Measurements from ENCODE around the gene CYTH2. TPM values are rescaled to one million over a fixed set of nuclear protein-coding genes. Genes with fewer than 3 reads are reported as not detected.

The CYTH2 gene
- total and polyA plus RNA-seq, 2 of the 8 experiments (the other 6 are each of a cell fraction or from before 2014, with no cell fraction given): 43.7 to 71.4 TPM

GRCh38 chr19:48492925-48493717 is 24.0 kb downstream of the CYTH2 start (continued):
- TF ChIP-seq ZNF274 (IDR thresholded peaks at IDR 0.05; ENCODE audit: borderline replicate concordance, extremely low read depth, low read length): no peak
- TF ChIP-seq POLR2AphosphoS5 (IDR thresholded peaks at IDR 0.05; ENCODE audit: low read depth, low read length): peak; percentile 64
- TF ChIP-seq, protein P1, sequence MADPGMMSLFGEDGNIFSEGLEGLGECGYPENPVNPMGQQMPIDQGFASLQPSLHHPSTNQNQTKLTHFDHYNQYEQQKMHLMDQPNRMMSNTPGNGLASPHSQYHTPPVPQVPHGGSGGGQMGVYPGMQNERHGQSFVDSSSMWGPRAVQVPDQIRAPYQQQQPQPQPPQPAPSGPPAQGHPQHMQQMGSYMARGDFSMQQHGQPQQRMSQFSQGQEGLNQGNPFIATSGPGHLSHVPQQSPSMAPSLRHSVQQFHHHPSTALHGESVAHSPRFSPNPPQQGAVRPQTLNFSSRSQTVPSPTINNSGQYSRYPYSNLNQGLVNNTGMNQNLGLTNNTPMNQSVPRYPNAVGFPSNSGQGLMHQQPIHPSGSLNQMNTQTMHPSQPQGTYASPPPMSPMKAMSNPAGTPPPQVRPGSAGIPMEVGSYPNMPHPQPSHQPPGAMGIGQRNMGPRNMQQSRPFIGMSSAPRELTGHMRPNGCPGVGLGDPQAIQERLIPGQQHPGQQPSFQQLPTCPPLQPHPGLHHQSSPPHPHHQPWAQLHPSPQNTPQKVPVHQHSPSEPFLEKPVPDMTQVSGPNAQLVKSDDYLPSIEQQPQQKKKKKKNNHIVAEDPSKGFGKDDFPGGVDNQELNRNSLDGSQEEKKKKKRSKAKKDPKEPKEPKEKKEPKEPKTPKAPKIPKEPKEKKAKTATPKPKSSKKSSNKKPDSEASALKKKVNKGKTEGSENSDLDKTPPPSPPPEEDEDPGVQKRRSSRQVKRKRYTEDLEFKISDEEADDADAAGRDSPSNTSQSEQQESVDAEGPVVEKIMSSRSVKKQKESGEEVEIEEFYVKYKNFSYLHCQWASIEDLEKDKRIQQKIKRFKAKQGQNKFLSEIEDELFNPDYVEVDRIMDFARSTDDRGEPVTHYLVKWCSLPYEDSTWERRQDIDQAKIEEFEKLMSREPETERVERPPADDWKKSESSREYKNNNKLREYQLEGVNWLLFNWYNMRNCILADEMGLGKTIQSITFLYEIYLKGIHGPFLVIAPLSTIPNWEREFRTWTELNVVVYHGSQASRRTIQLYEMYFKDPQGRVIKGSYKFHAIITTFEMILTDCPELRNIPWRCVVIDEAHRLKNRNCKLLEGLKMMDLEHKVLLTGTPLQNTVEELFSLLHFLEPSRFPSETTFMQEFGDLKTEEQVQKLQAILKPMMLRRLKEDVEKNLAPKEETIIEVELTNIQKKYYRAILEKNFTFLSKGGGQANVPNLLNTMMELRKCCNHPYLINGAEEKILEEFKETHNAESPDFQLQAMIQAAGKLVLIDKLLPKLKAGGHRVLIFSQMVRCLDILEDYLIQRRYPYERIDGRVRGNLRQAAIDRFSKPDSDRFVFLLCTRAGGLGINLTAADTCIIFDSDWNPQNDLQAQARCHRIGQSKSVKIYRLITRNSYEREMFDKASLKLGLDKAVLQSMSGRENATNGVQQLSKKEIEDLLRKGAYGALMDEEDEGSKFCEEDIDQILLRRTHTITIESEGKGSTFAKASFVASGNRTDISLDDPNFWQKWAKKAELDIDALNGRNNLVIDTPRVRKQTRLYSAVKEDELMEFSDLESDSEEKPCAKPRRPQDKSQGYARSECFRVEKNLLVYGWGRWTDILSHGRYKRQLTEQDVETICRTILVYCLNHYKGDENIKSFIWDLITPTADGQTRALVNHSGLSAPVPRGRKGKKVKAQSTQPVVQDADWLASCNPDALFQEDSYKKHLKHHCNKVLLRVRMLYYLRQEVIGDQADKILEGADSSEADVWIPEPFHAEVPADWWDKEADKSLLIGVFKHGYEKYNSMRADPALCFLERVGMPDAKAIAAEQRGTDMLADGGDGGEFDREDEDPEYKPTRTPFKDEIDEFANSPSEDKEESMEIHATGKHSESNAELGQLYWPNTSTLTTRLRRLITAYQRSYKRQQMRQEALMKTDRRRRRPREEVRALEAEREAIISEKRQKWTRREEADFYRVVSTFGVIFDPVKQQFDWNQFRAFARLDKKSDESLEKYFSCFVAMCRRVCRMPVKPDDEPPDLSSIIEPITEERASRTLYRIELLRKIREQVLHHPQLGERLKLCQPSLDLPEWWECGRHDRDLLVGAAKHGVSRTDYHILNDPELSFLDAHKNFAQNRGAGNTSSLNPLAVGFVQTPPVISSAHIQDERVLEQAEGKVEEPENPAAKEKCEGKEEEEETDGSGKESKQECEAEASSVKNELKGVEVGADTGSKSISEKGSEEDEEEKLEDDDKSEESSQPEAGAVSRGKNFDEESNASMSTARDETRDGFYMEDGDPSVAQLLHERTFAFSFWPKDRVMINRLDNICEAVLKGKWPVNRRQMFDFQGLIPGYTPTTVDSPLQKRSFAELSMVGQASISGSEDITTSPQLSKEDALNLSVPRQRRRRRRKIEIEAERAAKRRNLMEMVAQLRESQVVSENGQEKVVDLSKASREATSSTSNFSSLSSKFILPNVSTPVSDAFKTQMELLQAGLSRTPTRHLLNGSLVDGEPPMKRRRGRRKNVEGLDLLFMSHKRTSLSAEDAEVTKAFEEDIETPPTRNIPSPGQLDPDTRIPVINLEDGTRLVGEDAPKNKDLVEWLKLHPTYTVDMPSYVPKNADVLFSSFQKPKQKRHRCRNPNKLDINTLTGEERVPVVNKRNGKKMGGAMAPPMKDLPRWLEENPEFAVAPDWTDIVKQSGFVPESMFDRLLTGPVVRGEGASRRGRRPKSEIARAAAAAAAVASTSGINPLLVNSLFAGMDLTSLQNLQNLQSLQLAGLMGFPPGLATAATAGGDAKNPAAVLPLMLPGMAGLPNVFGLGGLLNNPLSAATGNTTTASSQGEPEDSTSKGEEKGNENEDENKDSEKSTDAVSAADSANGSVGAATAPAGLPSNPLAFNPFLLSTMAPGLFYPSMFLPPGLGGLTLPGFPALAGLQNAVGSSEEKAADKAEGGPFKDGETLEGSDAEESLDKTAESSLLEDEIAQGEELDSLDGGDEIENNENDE (IDR thresholded peaks at IDR 0.05; ENCODE audit: insufficient replicate concordance, low read length): no peak
- TF ChIP-seq CHD1 (IDR thresholded peaks at IDR 0.05; ENCODE audit: low read depth, low read length): no peak
- no peak for TF ChIP-seq JUND (IDR thresholded peaks at IDR 0.05; ENCODE audit: low read length)
- no peak for TF ChIP-seq HDAC2 (IDR thresholded peaks at IDR 0.05; ENCODE audit: borderline replicate concordance in 1 of 2, low read depth in 2 of 2, low read length in 2 of 2)
- TF ChIP-seq BRCA1 (IDR thresholded peaks at IDR 0.05; ENCODE audit: low read depth, low read length): no peak
- no peak for TF ChIP-seq TAF7 (optimal IDR thresholded peaks at IDR 0.05; ENCODE audit: borderline replicate concordance, low read depth, low read length)
- no peak for TF ChIP-seq SIX5 (IDR thresholded peaks at IDR 0.05; ENCODE audit: low read depth, low read length)
- TF ChIP-seq POLR2A (IDR thresholded peaks at IDR 0.05; ENCODE audit: control extremely low read depth in 1 of 2, low read depth in 2 of 2, low read length in 2 of 2): peak; percentile 39 to 53; a peak in 2 of 3 replicates
